ENCODE results near the gene SRBD1. TPM values are rescaled to one million over a fixed set of nuclear protein-coding genes. Genes with fewer than 3 reads are reported as not detected.

The SRBD1 gene
- total RNA-seq, 1 donor from 2014 or later: 13.8 TPM

GRCh38 chr2:45631955-45632354 is 20.9 kb upstream of the SRBD1 start:
- H3K27ac Mint-ChIP-seq: no peak overlapping the region
- peaks cover 5% of the 10 kb centered on the region for H3K4me1 Mint-ChIP-seq (ENCODE audit: low read depth)
- H3K36me3 Mint-ChIP-seq (ENCODE audit: insufficient read depth): no peaks in the 10 kb centered on the region

GRCh38 chr2:45631319-45631718 is 20.3 kb upstream of the SRBD1 start:
- peaks cover 3% of the 10 kb centered on the region for H3K27me3 Mint-ChIP-seq
- H3K27ac Mint-ChIP-seq: no peak overlapping the region
- H3K36me3 Mint-ChIP-seq (ENCODE audit: insufficient read depth): no peaks in the 10 kb centered on the region
- no peaks in the 10 kb centered on the region for H3K9me3 Mint-ChIP-seq (ENCODE audit: low read depth)
- no peak for DNase-seq (ENCODE audit: low spot score, unreplicated experiment)
- peaks cover 11% of the 10 kb centered on the region for H3K4me1 Mint-ChIP-seq (ENCODE audit: low read depth)
- H3K4me3 Mint-ChIP-seq (ENCODE audit: low read depth): no peak overlapping the region
- TF ChIP-seq CTCF (IDR thresholded peaks at IDR 0.05; ENCODE audit: unreplicated experiment): no peak

More at GRCh38 chr2:45631955-45632354, 20.9 kb upstream of the SRBD1 start:
- H3K27me3 Mint-ChIP-seq: peaks cover 3% of the 10 kb centered on the region
- TF ChIP-seq CTCF (IDR thresholded peaks at IDR 0.05; ENCODE audit: unreplicated experiment): no peak
- H3K4me3 Mint-ChIP-seq (ENCODE audit: low read depth): no peak overlapping the region
- H3K9me3 Mint-ChIP-seq (ENCODE audit: low read depth): no peaks in the 10 kb centered on the region
- no peak for DNase-seq (ENCODE audit: low spot score, unreplicated experiment)

- DNase-seq (ENCODE audit: low spot score, unreplicated experiment): no peak
- H3K9me3 Mint-ChIP-seq (ENCODE audit: low read depth): no peaks in the 10 kb centered on the region
- H3K4me3 Mint-ChIP-seq (ENCODE audit: low read depth): no peak overlapping the region
- H3K36me3 Mint-ChIP-seq (ENCODE audit: insufficient read depth): no peaks in the 10 kb centered on the region
- no peaks in the 10 kb centered on the region for H3K27me3 Mint-ChIP-seq
- no peak overlapping the region for H3K27ac Mint-ChIP-seq
- TF ChIP-seq CTCF (IDR thresholded peaks at IDR 0.05; ENCODE audit: unreplicated experiment): no peak
- H3K4me1 Mint-ChIP-seq (ENCODE audit: low read depth): peaks cover 20% of the 10 kb centered on the region
Measured at GRCh38 chr2:45629971-45630370, 18.9 kb upstream of the SRBD1 start.

GRCh38 chr2:45627911-45628310 is 16.8 kb upstream of the SRBD1 start:
- peak overlapping the region; percentile 54 for H3K27ac Mint-ChIP-seq

GRCh38 chr2:45626387-45627221 is 15.5 kb upstream of the SRBD1 start:
- TF ChIP-seq CTCF (IDR thresholded peaks at IDR 0.05; ENCODE audit: unreplicated experiment): no peak
- no peak for DNase-seq (ENCODE audit: low spot score, unreplicated experiment)
- Mint-ChIP-seq H3K36me3 (ENCODE audit: insufficient read depth) (no peaks in the 10 kb centered on the region), H3K4me3 (ENCODE audit: low read depth) (peak overlapping the region; percentile 0), H3K4me1 (ENCODE audit: low read depth) (peaks cover 20% of the 10 kb centered on the region), H3K27me3 (no peaks in the 10 kb centered on the region), H3K9me3 (ENCODE audit: low read depth) (no peaks in the 10 kb centered on the region), H3K27ac (peak overlapping the region; percentile 78)

More at GRCh38 chr2:45627911-45628310, 16.8 kb upstream of the SRBD1 start:
- H3K27me3 Mint-ChIP-seq: no peaks in the 10 kb centered on the region
- TF ChIP-seq CTCF (IDR thresholded peaks at IDR 0.05; ENCODE audit: unreplicated experiment): no peak
- no peak for DNase-seq (ENCODE audit: low spot score, unreplicated experiment)
- peaks cover 20% of the 10 kb centered on the region for H3K4me1 Mint-ChIP-seq (ENCODE audit: low read depth)
- no peaks in the 10 kb centered on the region for H3K36me3 Mint-ChIP-seq (ENCODE audit: insufficient read depth)
- H3K9me3 Mint-ChIP-seq (ENCODE audit: low read depth): no peaks in the 10 kb centered on the region
- no peak overlapping the region for H3K4me3 Mint-ChIP-seq (ENCODE audit: low read depth)
